Activated T-cell treated with anti-CD3 and anti-CD28 coated beads, Interleukin-2, amount 50 U/mL, for 1 hour (primary cell): ENCODE measurements around the gene EZR.
A peak's percentile ranks its signal among the peaks of the same experiment; 100 is the strongest.
"Not testable (repeated sequence)": the region's sequence is repeated elsewhere in the genome, so short reads cannot be mapped to it uniquely, and the experiment has no call there.

Experiments
- DNase-seq: peaks from one replicate; pipeline ENCODE4 v3.0.0-alpha.2; 2020

EZR gene

GRCh38 chr6:158796353-158796752, 22.8 kb downstream of the EZR start:
- no peak for DNase-seq

GRCh38 chr6:158795516-158795915, 23.7 kb downstream of the EZR start:
- peak; percentile 38 for DNase-seq

- DNase-seq: no peak
Measured at GRCh38 chr6:158793432-158793831, 25.7 kb downstream of the EZR start.

- not testable (repeated sequence) for DNase-seq
Measured at GRCh38 chr6:158792505-158792904, 26.7 kb downstream of the EZR start.

GRCh38 chr6:158791274-158791855, 27.8 kb downstream of the EZR start:
- no peak for DNase-seq

GRCh38 chr6:158789115-158789917, 29.9 kb downstream of the EZR start:
- peak; percentile 60 for DNase-seq

- no peak for DNase-seq
Measured at GRCh38 chr6:158787395-158787794, 31.8 kb downstream of the EZR start.

- no peak for DNase-seq
Measured at GRCh38 chr6:158786645-158787304, 32.4 kb downstream of the EZR start.

- no peak for DNase-seq
Measured at GRCh38 chr6:158785036-158785435, 34.1 kb downstream of the EZR start.

GRCh38 chr6:158784505-158784904, 34.7 kb downstream of the EZR start:
- no peak for DNase-seq

GRCh38 chr6:158783851-158784250, 35.3 kb downstream of the EZR start:
- DNase-seq: no peak

- no peak for DNase-seq
Measured at GRCh38 chr6:158783167-158783450, 36.1 kb downstream of the EZR start.

- no peak for DNase-seq
Measured at GRCh38 chr6:158782432-158783166, 36.6 kb downstream of the EZR start.

- peak; percentile 34 for DNase-seq
Measured at GRCh38 chr6:158781692-158782373, 37.3 kb downstream of the EZR start.

GRCh38 chr6:158780988-158781691, 38.0 kb downstream of the EZR start:
- DNase-seq: peak; percentile 29

- DNase-seq: no peak
Measured at GRCh38 chr6:158780246-158780884, 38.8 kb downstream of the EZR start.

GRCh38 chr6:158778005-158778527, 41.1 kb downstream of the EZR start:
- no peak for DNase-seq

GRCh38 chr6:158777510-158777909, 41.7 kb downstream of the EZR start:
- DNase-seq: no peak

- DNase-seq: no peak
Measured at GRCh38 chr6:158776737-158777136, 42.4 kb downstream of the EZR start.

- no peak for DNase-seq
Measured at GRCh38 chr6:158775832-158776231, 43.3 kb downstream of the EZR start.

- DNase-seq: no peak
Measured at GRCh38 chr6:158774717-158775449, 44.3 kb downstream of the EZR start.
